Adrenal gland (tissue), 12 donors: ENCODE data around the gene AGPS. TPM values are rescaled to one million over a fixed set of nuclear protein-coding genes. Genes with fewer than 3 reads are reported as not detected.

Source experiments
- DNase-seq, 7 donors: peaks; one replicate each; pipeline ENCODE4 v3.0.0-alpha.2; 2019 to 2020
- H3K27ac ChIP-seq, 5 donors: fragments of 200-600 bp; sonication (generic) in 4 of 5; 1 replicate in 3 of 5; 2 replicates in 2 of 5; pipeline versions ENCODE4 v1.5.1 to v1.8.0; 2016 to 2020; ENCODE audit warnings: mild to moderate bottlenecking in 1 of 5
- H3K27me3 ChIP-seq: fragments of 200-600 bp; 2 replicates; pipeline ENCODE4 v1.8.0; 2021
- H3K36me3 ChIP-seq, 2 donors: fragments of 200-600 bp; replicated peaks in 1 of 2; 1 replicate in 1 of 2; 2 replicates in 1 of 2; pipeline versions ENCODE4 v1.5.1 to v1.8.0; 2018 to 2022
- H3K4me1 ChIP-seq, 2 donors: fragments of 200-600 bp; replicated peaks in 1 of 2; 1 replicate in 1 of 2; 2 replicates in 1 of 2; pipeline versions ENCODE4 v1.5.1 to v1.8.0; 2018 to 2021
- H3K4me3 ChIP-seq, 4 donors: fragments of 200-600 bp; sonication (generic) in 3 of 4; one replicate each; pipeline ENCODE4 v1.5.1; 2016 to 2018
- H3K9me3 ChIP-seq, 3 donors: fragments of 200-600 bp; sonication (generic) in 1 of 3; replicated peaks in 1 of 3; 1 replicate in 2 of 3; 2 replicates in 1 of 3; pipeline versions ENCODE4 v1.5.1 to v1.8.0; 2016 to 2021
- CTCF ChIP-seq, 6 experiments: fragments of 450-650 bp in 4 of 6; fragments of 200-600 bp in 2 of 6; sonication (generic) in 1 of 6; IDR thresholded peaks; 1 replicate in 5 of 6; 2 replicates in 1 of 6; pipeline versions ENCODE4 v1.5.1 to v1.8.0; 2016 to 2021; ENCODE audit warnings: antibody characterized with exemption in 6 of 6, mild to moderate bottlenecking in 2 of 6, moderate library complexity in 1 of 6
- POLR2A ChIP-seq, 2 donors: fragments of 450-650 bp; IDR thresholded peaks; one replicate each; pipeline ENCODE4 v1.6.1; 2017; ENCODE audit warnings: antibody characterized with exemption in 2 of 2, mild to moderate bottlenecking in 2 of 2, moderate library complexity in 1 of 2
- WGBS, 4 donors: extraction: QIAGEN DNeasy Blood & Tissue Kit in 2 of 4; methylation state at CpG; one replicate each; pipeline versions ENCODE4 v1.1.5 to v1.1.7; 2013 to 2017; 5-methylcytosine and 5-hydroxymethylcytosine counted together
- intact Hi-C, 2 donors: fragments of 100-400 bp; cut with DNase I; formaldehyde crosslinking; loops; one replicate each; pipeline versions ENCODE4 v1.14.1 to v1.15.0; 2022 to 2023
- polyA plus RNA-seq, 3 donors: library from polyadenylated mRNA; stranded (reverse); fragments of 200-250 nt in 2 of 3; fragments of 350-450 nt in 1 of 3; fragmentation: Illumina TruSeq in 1 of 3; extraction: RNeasy Lipid Tissue Mini Kit (QIAGEN cat#74804) in 1 of 3; gene quantifications; one replicate each; pipeline ENCODE4 v1.2.3, GENCODE V29; 2013 to 2014
- total RNA-seq, 9 donors: library from RNA; depleted of rRNA in 4 of 9; stranded (reverse); fragments of >200 nt in 4 of 9; fragments of 120-200 nt in 1 of 9; fragmentation: NEBNext Ultra II Directional in 1 of 9; extraction: Animal tissue kit (Norgen Biotek cat#: 25700) in 1 of 9; gene quantifications; one replicate each; pipeline versions ENCODE4 v1.1.0 to v1.2.4, GENCODE V29; 2013 to 2023
- donor health status: healthy with polysubstance abuse.
- donor health status: Bipolar disorder and iron deficiency.
- donor health status: DM: yes; HTN: yes; CAD: no.
- donor health status: DM: no; HTN: no; CAD: no.
- donor health status: DM: no; HTN: no; CAD: no.
- donor health status: DM: yes; HTN: yes; CAD: no.

Gene AGPS
- total and polyA plus RNA-seq, 12 donors, result 3.8 to 43.1 (median 32.8) TPM

GRCh38 chr2:177393203-177393755, 706 bp downstream of the AGPS start:
- H3K27me3 ChIP-seq, result no peaks in the 10 kb centered on the region
- WGBS, 4 donors, result 7 to 16% (median 10%) methylated on average over 8 of the region's 8 CpGs
- intact Hi-C loops, result no loop called here
- H3K36me3 ChIP-seq, result no peaks in the 10 kb centered on the region
- TF ChIP-seq POLR2A (IDR thresholded peaks at IDR 0.05) (no peak), CTCF (IDR thresholded peaks at IDR 0.05) (no peak)
- H3K4me3 ChIP-seq, result peak overlapping the region; percentile 61 to 88 (median 72)
- H3K9me3 ChIP-seq, result no peaks in the 10 kb centered on the region
- no peak for DNase-seq
- peaks cover 6 to 51% of the 10 kb centered on the region in 2 donors for H3K4me1 ChIP-seq
- peak overlapping the region in 4 of 5 donors; percentile 42 to 83 (median 66) for H3K27ac ChIP-seq

- WGBS, 4 donors, result 74 to 78% (median 77%) methylated on average over 8 of the region's 8 CpGs
- H3K4me3 ChIP-seq, result peak overlapping the region in 1 of 4 donors; percentile 68
- intact Hi-C loops, result no loop called here
- no peak for TF ChIP-seq POLR2A (IDR thresholded peaks at IDR 0.05)
- no peak for TF ChIP-seq CTCF (IDR thresholded peaks at IDR 0.05)
- H3K27ac ChIP-seq, result no peak overlapping the region
- no peaks in the 10 kb centered on the region for H3K36me3 ChIP-seq
- peaks cover 6 to 59% of the 10 kb centered on the region in 2 donors for H3K4me1 ChIP-seq
- H3K9me3 ChIP-seq, result no peaks in the 10 kb centered on the region
- no peak for DNase-seq
- H3K27me3 ChIP-seq, result no peaks in the 10 kb centered on the region
Measured at GRCh38 chr2:177393824-177394593, 1.4 kb downstream of the AGPS start.

- Histone ChIP-seq H3K36me3 (no peaks in the 10 kb centered on the region), H3K9me3 (no peaks in the 10 kb centered on the region), H3K27ac (no peak overlapping the region), H3K27me3 (no peaks in the 10 kb centered on the region), H3K4me3 (no peak overlapping the region), H3K4me1 (peaks cover 6 to 63% of the 10 kb centered on the region in 2 donors)
- intact Hi-C loops, result no loop called here
- TF ChIP-seq CTCF (IDR thresholded peaks at IDR 0.05) (no peak), POLR2A (IDR thresholded peaks at IDR 0.05) (no peak)
- DNase-seq, result no peak
- WGBS, 4 donors, result 80 to 87% (median 83%) methylated on average over 3 of the region's 3 CpGs
Measured at GRCh38 chr2:177394594-177394973, 2.0 kb downstream of the AGPS start.

- Histone ChIP-seq H3K36me3 (no peaks in the 10 kb centered on the region), H3K27me3 (no peaks in the 10 kb centered on the region), H3K4me3 (no peak overlapping the region), H3K9me3 (no peaks in the 10 kb centered on the region), H3K4me1 (peaks cover 6 to 70% of the 10 kb centered on the region in 2 donors), H3K27ac (no peak overlapping the region)
- DNase-seq, result no peak
- TF ChIP-seq POLR2A (IDR thresholded peaks at IDR 0.05), result no peak
- no peak for TF ChIP-seq CTCF (IDR thresholded peaks at IDR 0.05)
- intact Hi-C loops, result no loop called here
- 87 to 95% (median 90%) methylated on average over 3 of the region's 3 CpGs for WGBS, 4 donors
Measured at GRCh38 chr2:177395351-177396065, 2.9 kb downstream of the AGPS start.
